Right atrium auricular region (tissue), 2 donors: ENCODE data around the gene HPSE. TPM values are rescaled to one million over a fixed set of nuclear protein-coding genes. Genes with fewer than 3 reads are reported as not detected.

Source experiments
- DNase-seq: peaks from one replicate; pipeline ENCODE4 v3.0.0-alpha.2; 2019; ENCODE audit warnings: low spot score
- H3K27ac ChIP-seq, 2 donors: fragments of 200-600 bp; sonication (generic); 1 replicate in 1 of 2; 2 replicates in 1 of 2; pipeline ENCODE4 v1.5.1; 2016 to 2019
- H3K27me3 ChIP-seq, 2 donors: fragments of 200-600 bp; sonication (generic); one replicate each; pipeline versions ENCODE4 v1.5.1 to v1.6.0; 2017 to 2019
- H3K36me3 ChIP-seq: fragments of 200-600 bp; sonication (generic); one replicate; pipeline ENCODE4 v1.5.1; 2016
- H3K4me1 ChIP-seq, 2 donors: fragments of 200-600 bp; sonication (generic); one replicate each; pipeline versions ENCODE4 v1.5.1 to v1.6.0; 2017 to 2019
- H3K4me3 ChIP-seq, 2 donors: fragments of 200-600 bp; sonication (generic); 1 replicate in 1 of 2; 2 replicates in 1 of 2; pipeline ENCODE4 v1.5.1; 2017 to 2019; ENCODE audit warnings: mild to moderate bottlenecking in 1 of 2, moderate library complexity in 1 of 2
- H3K9me3 ChIP-seq, 2 donors: fragments of 200-600 bp; sonication (generic); one replicate each; pipeline ENCODE4 v1.5.1; 2019
- total RNA-seq, 2 donors: library from RNA; depleted of rRNA; stranded (reverse); fragments of >200 nt; gene quantifications; one replicate each; pipeline ENCODE4 v1.1.0, GENCODE V29; 2016
- TF ChIP-seq, protein P1 (sequence below), 2 donors: fragments of 200-600 bp; sonication (generic); IDR thresholded peaks; one replicate each; pipeline ENCODE4 v1.5.1; 2019; ENCODE audit warnings: antibody characterized with exemption in 2 of 2

Gene HPSE
- total RNA-seq, 2 donors from 2014 or later, result 1.0 to 3.4 TPM

DNA sequence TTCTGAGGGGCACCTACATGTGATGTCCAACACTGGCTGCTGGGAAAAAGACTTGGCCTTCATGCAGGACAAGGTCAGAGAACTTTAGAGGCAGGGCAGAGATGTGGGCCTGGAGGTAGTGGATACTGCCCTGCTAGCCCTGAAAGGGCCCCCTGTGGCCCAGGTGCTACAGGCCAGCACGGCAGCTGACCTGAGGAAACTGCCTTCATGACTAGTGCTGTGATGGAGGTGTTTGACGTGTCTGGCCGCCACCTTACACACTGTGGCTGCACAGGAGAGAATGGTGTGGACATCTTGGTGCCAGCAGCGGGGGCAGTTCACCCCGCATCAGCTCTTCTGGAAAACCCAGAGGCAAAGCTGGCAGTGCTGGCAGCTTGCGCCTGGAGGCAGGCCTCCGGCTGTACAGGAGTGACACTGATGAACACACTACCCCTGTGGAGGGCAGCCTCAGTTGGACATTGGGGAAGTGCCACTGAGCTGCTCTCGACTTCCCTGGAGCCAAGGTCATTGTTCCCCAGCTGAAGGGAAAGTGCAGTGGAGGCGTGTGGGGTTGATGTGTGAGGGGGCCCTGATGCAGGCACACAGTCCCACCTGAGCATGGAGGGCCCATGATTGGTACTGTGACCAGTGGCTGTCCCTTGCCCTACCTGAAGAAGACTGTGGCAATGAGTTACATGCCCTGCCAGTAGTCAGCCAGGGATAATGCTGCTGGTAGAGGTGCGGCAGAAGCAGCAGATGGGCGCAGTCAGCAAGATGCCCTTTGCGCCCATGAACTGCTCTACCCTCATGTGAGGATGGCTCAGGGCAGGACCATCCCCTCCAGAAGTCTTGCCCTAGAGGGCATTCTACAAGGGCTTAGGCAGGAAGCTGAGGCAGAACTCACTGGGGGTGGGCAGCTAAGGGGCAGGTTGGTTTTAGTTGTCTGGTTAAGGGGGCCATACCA is 87.0 kb downstream of the HPSE start:
- TF ChIP-seq, protein P1, sequence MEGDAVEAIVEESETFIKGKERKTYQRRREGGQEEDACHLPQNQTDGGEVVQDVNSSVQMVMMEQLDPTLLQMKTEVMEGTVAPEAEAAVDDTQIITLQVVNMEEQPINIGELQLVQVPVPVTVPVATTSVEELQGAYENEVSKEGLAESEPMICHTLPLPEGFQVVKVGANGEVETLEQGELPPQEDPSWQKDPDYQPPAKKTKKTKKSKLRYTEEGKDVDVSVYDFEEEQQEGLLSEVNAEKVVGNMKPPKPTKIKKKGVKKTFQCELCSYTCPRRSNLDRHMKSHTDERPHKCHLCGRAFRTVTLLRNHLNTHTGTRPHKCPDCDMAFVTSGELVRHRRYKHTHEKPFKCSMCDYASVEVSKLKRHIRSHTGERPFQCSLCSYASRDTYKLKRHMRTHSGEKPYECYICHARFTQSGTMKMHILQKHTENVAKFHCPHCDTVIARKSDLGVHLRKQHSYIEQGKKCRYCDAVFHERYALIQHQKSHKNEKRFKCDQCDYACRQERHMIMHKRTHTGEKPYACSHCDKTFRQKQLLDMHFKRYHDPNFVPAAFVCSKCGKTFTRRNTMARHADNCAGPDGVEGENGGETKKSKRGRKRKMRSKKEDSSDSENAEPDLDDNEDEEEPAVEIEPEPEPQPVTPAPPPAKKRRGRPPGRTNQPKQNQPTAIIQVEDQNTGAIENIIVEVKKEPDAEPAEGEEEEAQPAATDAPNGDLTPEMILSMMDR (IDR thresholded peaks at IDR 0.05), result no peak
- H3K4me1 ChIP-seq, result no peaks in the 10 kb centered on the region
- no peaks in the 10 kb centered on the region for H3K36me3 ChIP-seq
- no peaks in the 10 kb centered on the region for H3K9me3 ChIP-seq
- no peak overlapping the region for H3K27ac ChIP-seq
- H3K4me3 ChIP-seq, result no peak overlapping the region
- DNase-seq, result no peak
- no peaks in the 10 kb centered on the region for H3K27me3 ChIP-seq

Other genes starting within 250 kb of the HPSE start
- gene PLAC8, start 220.1 kb downstream of the HPSE start, total RNA-seq, result 1 to 10 TPM in 1 of 2 donors, under 1 TPM in 1; 0.48 to 2.1 TPM
- gene COQ2, start 50.0 kb downstream of the HPSE start, total RNA-seq, result 10 to 100 TPM; 12.0 to 15.1 TPM
- 10 to 100 TPM in 1 of 2 donors, 1 to 10 TPM in 1; 8.8 to 10.7 TPM for gene HELQ, start 121.0 kb upstream of the HPSE start, total RNA-seq
- 10 to 100 TPM; 23.9 to 28.8 TPM for gene MRPS18C, start 121.2 kb upstream of the HPSE start, total RNA-seq
- gene ABRAXAS1, start 150.3 kb upstream of the HPSE start, total RNA-seq, result 1 to 10 TPM; 3.8 to 5.7 TPM
- 10 to 100 TPM; 27.7 to 32.5 TPM for gene GPAT3, start 201.3 kb upstream of the HPSE start, total RNA-seq